Liver (tissue), 9 donors: Measurements from ENCODE around the gene RAD51B. TPM values are rescaled to one million over a fixed set of nuclear protein-coding genes. Genes with fewer than 3 reads are reported as not detected.

Source experiments
- DNase-seq: peaks from one replicate; pipeline ENCODE4 v3.0.0-alpha.2; 2017; ENCODE audit warnings: low spot score
- H3K27ac ChIP-seq, 2 donors: one replicate each; pipeline ENCODE4 v1.7.0; 2013; ENCODE audit warnings: inconsistent platforms in 2 of 2, low read length in 2 of 2, control low read depth in 1 of 2, low read depth in 1 of 2, mild to moderate bottlenecking in 1 of 2
- H3K27me3 ChIP-seq, 4 donors: one replicate each; pipeline versions ENCODE4 v1.6.1 to v1.7.0; 2013; ENCODE audit warnings: low read length in 3 of 4, inconsistent platforms in 1 of 4, mild to moderate bottlenecking in 1 of 4, moderate library complexity in 1 of 4; ENCODE audit not compliant: control insufficient read depth in 4 of 4, insufficient read depth in 4 of 4
- H3K36me3 ChIP-seq, 4 donors: one replicate each; pipeline versions ENCODE4 v1.6.1 to v1.7.0; 2013; ENCODE audit warnings: low read length in 3 of 4, mild to moderate bottlenecking in 3 of 4, low read depth in 1 of 4, moderate library complexity in 1 of 4; ENCODE audit not compliant: control insufficient read depth in 4 of 4, insufficient read depth in 3 of 4
- H3K4me1 ChIP-seq, 4 donors: one replicate each; pipeline versions ENCODE4 v1.6.1 to v1.7.0; 2013; ENCODE audit warnings: low read length in 3 of 4, mild to moderate bottlenecking in 3 of 4, moderate library complexity in 1 of 4; ENCODE audit not compliant: control insufficient read depth in 4 of 4, insufficient read depth in 4 of 4
- H3K4me3 ChIP-seq, 3 donors: one replicate each; pipeline versions ENCODE4 v1.6.1 to v1.7.0; 2013; ENCODE audit warnings: low read length in 3 of 3, control low read depth in 1 of 3, low read depth in 1 of 3, mild to moderate bottlenecking in 1 of 3
- H3K9ac ChIP-seq, 2 donors: one replicate each; pipeline ENCODE4 v1.7.0; 2013; ENCODE audit warnings: low read length in 2 of 2, mild to moderate bottlenecking in 2 of 2, moderate library complexity in 2 of 2, control low read depth in 1 of 2, low read depth in 1 of 2
- H3K9me3 ChIP-seq, 4 donors: one replicate each; pipeline versions ENCODE4 v1.6.1 to v1.7.0; 2013; ENCODE audit warnings: low read length in 3 of 4; ENCODE audit not compliant: control insufficient read depth in 4 of 4
- ATF3 ChIP-seq: IDR thresholded peaks from 2 replicates; pipeline ENCODE4 v1.6.1; 2016; ENCODE audit warnings: antibody characterized with exemption
- EGR1 ChIP-seq, 2 donors: IDR thresholded peaks; 2 replicates each; pipeline ENCODE4 v1.6.1; 2016 to 2018; ENCODE audit warnings: antibody characterized with exemption in 2 of 2, low read depth in 2 of 2
- FOXA1 ChIP-seq: IDR thresholded peaks from 2 replicates; pipeline ENCODE4 v1.6.1; 2016; ENCODE audit warnings: antibody characterized with exemption
- FOXA2 ChIP-seq: IDR thresholded peaks from 2 replicates; pipeline ENCODE4 v1.6.1; 2016; ENCODE audit warnings: antibody characterized with exemption
- GABPA ChIP-seq, 2 donors: IDR thresholded peaks in 1 of 2; conservative IDR thresholded peaks in 1 of 2; 2 replicates each; pipeline ENCODE4 v1.6.1; 2016; ENCODE audit warnings: antibody characterized with exemption in 2 of 2, mild to moderate bottlenecking in 1 of 2, moderate library complexity in 1 of 2
- HNF4A ChIP-seq, 2 donors: conservative IDR thresholded peaks; 2 replicates each; pipeline ENCODE4 v1.6.1; 2016; ENCODE audit warnings: antibody characterized with exemption in 2 of 2, mild to moderate bottlenecking in 2 of 2
- HNF4G ChIP-seq: IDR thresholded peaks from 2 replicates; pipeline ENCODE4 v1.6.1; 2016; ENCODE audit warnings: antibody characterized with exemption
- JUND ChIP-seq, 2 donors: IDR thresholded peaks; 2 replicates each; pipeline ENCODE4 v1.6.1; 2016; ENCODE audit warnings: antibody characterized with exemption in 2 of 2
- NR2F2 ChIP-seq: IDR thresholded peaks from 2 replicates; pipeline ENCODE4 v1.6.1; 2016; ENCODE audit warnings: antibody characterized with exemption
- RAD21 ChIP-seq, 2 donors: IDR thresholded peaks; 2 replicates each; pipeline ENCODE4 v1.6.1; 2016; ENCODE audit warnings: antibody characterized with exemption in 2 of 2, mild to moderate bottlenecking in 2 of 2
- REST ChIP-seq: IDR thresholded peaks from 2 replicates; pipeline ENCODE4 v1.6.1; 2016; ENCODE audit warnings: antibody characterized with exemption, mild to moderate bottlenecking
- RXRA ChIP-seq, 2 donors: IDR thresholded peaks; 2 replicates each; pipeline ENCODE4 v1.6.1; 2017 to 2018; ENCODE audit warnings: antibody characterized with exemption in 2 of 2, mild to moderate bottlenecking in 1 of 2
- SP1 ChIP-seq: IDR thresholded peaks from 2 replicates; pipeline ENCODE4 v1.6.1; 2018; ENCODE audit warnings: antibody characterized with exemption, mild to moderate bottlenecking
- TAF1 ChIP-seq: conservative IDR thresholded peaks from 2 replicates; pipeline ENCODE4 v1.6.1; 2016; ENCODE audit warnings: antibody characterized with exemption, mild to moderate bottlenecking
- YY1 ChIP-seq: IDR thresholded peaks from 2 replicates; pipeline ENCODE4 v1.6.1; 2016; ENCODE audit warnings: antibody characterized with exemption, mild to moderate bottlenecking
- ZBTB33 ChIP-seq: IDR thresholded peaks from 2 replicates; pipeline ENCODE4 v1.6.1; 2016; ENCODE audit warnings: antibody characterized with exemption
- WGBS: extraction: QIAGEN DNeasy Blood & Tissue Kit; methylation state at CpG from one replicate; pipeline ENCODE4 v1.1.7; 2013; 5-methylcytosine and 5-hydroxymethylcytosine counted together
- polyA plus RNA-seq, 2 donors: library from polyadenylated mRNA; stranded (reverse) in 1 of 2; unstranded in 1 of 2; fragments of 200-250 nt in 1 of 2; fragments of >200 nt in 1 of 2; fragmentation: Nextera tagmentation in 1 of 2; extraction: Ambion mirVana in 1 of 2; gene quantifications; one replicate each; pipeline versions ENCODE4 v1.2.1 to v1.2.3, GENCODE V29; 2013 to 2015
- total RNA-seq, 2 donors: library from RNA; depleted of rRNA; stranded (reverse); fragments of >200 nt; gene quantifications; one replicate each; pipeline ENCODE4 v1.2.3, GENCODE V29; 2014
- TF ChIP-seq, protein P1 (sequence below): fragments of 150-350 bp; IDR thresholded peaks from 2 replicates; pipeline ENCODE4 v1.5.1; 2017; ENCODE audit warnings: improper control_type of control experiment, low read depth, low read length; ENCODE audit not compliant: missing input control
- TF ChIP-seq, protein P2 (sequence below): IDR thresholded peaks from 2 replicates; pipeline ENCODE4 v1.6.1; 2016; ENCODE audit warnings: antibody characterized with exemption
- donor health status: healthy.
- donor health status: healthy.
- donor health status: healthy.
- donor health status: healthy.
- donor health status: healthy.

Gene RAD51B
- total and polyA plus RNA-seq, 4 donors, result 0.81 to 12.9 (median 2.4) TPM

- WGBS, result 95% methylated on average over 4 of the region's 4 CpGs
- H3K27ac ChIP-seq, result no peak overlapping the region
- no peak overlapping the region for H3K4me3 ChIP-seq
- no peaks in the 10 kb centered on the region for H3K27me3 ChIP-seq
- H3K9me3 ChIP-seq, result no peaks in the 10 kb centered on the region
- no peaks in the 10 kb centered on the region for H3K36me3 ChIP-seq
- TF ChIP-seq EGR1 (IDR thresholded peaks at IDR 0.05; ENCODE audit: low read depth in 2 of 2), result no peak
- TF ChIP-seq SP1, result no peak
- no peak for TF ChIP-seq RAD21 (IDR thresholded peaks at IDR 0.05)
- no peak for TF ChIP-seq FOXA2
- no peak for TF ChIP-seq ZBTB33
- no peak for TF ChIP-seq REST
- TF ChIP-seq, protein P1, sequence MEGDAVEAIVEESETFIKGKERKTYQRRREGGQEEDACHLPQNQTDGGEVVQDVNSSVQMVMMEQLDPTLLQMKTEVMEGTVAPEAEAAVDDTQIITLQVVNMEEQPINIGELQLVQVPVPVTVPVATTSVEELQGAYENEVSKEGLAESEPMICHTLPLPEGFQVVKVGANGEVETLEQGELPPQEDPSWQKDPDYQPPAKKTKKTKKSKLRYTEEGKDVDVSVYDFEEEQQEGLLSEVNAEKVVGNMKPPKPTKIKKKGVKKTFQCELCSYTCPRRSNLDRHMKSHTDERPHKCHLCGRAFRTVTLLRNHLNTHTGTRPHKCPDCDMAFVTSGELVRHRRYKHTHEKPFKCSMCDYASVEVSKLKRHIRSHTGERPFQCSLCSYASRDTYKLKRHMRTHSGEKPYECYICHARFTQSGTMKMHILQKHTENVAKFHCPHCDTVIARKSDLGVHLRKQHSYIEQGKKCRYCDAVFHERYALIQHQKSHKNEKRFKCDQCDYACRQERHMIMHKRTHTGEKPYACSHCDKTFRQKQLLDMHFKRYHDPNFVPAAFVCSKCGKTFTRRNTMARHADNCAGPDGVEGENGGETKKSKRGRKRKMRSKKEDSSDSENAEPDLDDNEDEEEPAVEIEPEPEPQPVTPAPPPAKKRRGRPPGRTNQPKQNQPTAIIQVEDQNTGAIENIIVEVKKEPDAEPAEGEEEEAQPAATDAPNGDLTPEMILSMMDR, result no peak
- TF ChIP-seq GABPA (IDR thresholded peaks at IDR 0.05 in 1 of 2, conservative IDR thresholded peaks at IDR 0.05 in 1 of 2), result no peak
- no peak for TF ChIP-seq RXRA (IDR thresholded peaks at IDR 0.05)
- no peak for TF ChIP-seq YY1
- TF ChIP-seq, protein P2, sequence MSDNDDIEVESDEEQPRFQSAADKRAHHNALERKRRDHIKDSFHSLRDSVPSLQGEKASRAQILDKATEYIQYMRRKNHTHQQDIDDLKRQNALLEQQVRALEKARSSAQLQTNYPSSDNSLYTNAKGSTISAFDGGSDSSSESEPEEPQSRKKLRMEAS, result no peak
- no peak for TF ChIP-seq FOXA1
- no peak for TF ChIP-seq NR2F2
- TF ChIP-seq HNF4A (conservative IDR thresholded peaks at IDR 0.05), result no peak
- no peak for TF ChIP-seq JUND (IDR thresholded peaks at IDR 0.05)
- TF ChIP-seq TAF1, result no peak
- no peak for TF ChIP-seq HNF4G
- TF ChIP-seq ATF3, result no peak
- no peak for DNase-seq
- no peak overlapping the region for H3K9ac ChIP-seq
- H3K4me1 ChIP-seq, result no peaks in the 10 kb centered on the region
These were observed 765.2 kb downstream of the RAD51B start for GRCh38 chr14:68584786-68585185.
